Loucy (cell line): ENCODE data around the gene PLA2G4D.

Source experiments
- EZH2phosphoT487 ChIP-seq: fragments of 200-600 bp; IDR thresholded peaks from 2 replicates; pipeline ENCODE4 v1.6.1; 2018; ENCODE audit warnings: antibody characterized with exemption, mild to moderate bottlenecking, moderate library complexity, borderline replicate concordance
- TF ChIP-seq, protein P1 (sequence below): fragments of 200-600 bp; sonication (generic); conservative IDR thresholded peaks from 2 replicates; pipeline ENCODE4 v1.5.1; 2014; ENCODE audit warnings: mild to moderate bottlenecking, antibody characterized with exemption, low read length

- TF ChIP-seq, protein P1, sequence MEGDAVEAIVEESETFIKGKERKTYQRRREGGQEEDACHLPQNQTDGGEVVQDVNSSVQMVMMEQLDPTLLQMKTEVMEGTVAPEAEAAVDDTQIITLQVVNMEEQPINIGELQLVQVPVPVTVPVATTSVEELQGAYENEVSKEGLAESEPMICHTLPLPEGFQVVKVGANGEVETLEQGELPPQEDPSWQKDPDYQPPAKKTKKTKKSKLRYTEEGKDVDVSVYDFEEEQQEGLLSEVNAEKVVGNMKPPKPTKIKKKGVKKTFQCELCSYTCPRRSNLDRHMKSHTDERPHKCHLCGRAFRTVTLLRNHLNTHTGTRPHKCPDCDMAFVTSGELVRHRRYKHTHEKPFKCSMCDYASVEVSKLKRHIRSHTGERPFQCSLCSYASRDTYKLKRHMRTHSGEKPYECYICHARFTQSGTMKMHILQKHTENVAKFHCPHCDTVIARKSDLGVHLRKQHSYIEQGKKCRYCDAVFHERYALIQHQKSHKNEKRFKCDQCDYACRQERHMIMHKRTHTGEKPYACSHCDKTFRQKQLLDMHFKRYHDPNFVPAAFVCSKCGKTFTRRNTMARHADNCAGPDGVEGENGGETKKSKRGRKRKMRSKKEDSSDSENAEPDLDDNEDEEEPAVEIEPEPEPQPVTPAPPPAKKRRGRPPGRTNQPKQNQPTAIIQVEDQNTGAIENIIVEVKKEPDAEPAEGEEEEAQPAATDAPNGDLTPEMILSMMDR: no peak
- TF ChIP-seq EZH2phosphoT487: no peak
These were observed 70.1 kb downstream of the PLA2G4D start for GRCh38 chr15:42024303-42024702.
